DMS79 (cell line): ENCODE measurements around the gene GRIP1.

Experiments
- DNase-seq: peaks from one replicate; lab custom pipeline; 2025; lab: John Stamatoyannopoulos, UW

Gene GRIP1, protein sequence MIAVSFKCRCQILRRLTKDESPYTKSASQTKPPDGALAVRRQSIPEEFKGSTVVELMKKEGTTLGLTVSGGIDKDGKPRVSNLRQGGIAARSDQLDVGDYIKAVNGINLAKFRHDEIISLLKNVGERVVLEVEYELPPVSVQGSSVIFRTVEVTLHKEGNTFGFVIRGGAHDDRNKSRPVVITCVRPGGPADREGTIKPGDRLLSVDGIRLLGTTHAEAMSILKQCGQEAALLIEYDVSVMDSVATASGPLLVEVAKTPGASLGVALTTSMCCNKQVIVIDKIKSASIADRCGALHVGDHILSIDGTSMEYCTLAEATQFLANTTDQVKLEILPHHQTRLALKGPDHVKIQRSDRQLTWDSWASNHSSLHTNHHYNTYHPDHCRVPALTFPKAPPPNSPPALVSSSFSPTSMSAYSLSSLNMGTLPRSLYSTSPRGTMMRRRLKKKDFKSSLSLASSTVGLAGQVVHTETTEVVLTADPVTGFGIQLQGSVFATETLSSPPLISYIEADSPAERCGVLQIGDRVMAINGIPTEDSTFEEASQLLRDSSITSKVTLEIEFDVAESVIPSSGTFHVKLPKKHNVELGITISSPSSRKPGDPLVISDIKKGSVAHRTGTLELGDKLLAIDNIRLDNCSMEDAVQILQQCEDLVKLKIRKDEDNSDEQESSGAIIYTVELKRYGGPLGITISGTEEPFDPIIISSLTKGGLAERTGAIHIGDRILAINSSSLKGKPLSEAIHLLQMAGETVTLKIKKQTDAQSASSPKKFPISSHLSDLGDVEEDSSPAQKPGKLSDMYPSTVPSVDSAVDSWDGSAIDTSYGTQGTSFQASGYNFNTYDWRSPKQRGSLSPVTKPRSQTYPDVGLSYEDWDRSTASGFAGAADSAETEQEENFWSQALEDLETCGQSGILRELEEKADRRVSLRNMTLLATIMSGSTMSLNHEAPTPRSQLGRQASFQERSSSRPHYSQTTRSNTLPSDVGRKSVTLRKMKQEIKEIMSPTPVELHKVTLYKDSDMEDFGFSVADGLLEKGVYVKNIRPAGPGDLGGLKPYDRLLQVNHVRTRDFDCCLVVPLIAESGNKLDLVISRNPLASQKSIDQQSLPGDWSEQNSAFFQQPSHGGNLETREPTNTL

DNA sequence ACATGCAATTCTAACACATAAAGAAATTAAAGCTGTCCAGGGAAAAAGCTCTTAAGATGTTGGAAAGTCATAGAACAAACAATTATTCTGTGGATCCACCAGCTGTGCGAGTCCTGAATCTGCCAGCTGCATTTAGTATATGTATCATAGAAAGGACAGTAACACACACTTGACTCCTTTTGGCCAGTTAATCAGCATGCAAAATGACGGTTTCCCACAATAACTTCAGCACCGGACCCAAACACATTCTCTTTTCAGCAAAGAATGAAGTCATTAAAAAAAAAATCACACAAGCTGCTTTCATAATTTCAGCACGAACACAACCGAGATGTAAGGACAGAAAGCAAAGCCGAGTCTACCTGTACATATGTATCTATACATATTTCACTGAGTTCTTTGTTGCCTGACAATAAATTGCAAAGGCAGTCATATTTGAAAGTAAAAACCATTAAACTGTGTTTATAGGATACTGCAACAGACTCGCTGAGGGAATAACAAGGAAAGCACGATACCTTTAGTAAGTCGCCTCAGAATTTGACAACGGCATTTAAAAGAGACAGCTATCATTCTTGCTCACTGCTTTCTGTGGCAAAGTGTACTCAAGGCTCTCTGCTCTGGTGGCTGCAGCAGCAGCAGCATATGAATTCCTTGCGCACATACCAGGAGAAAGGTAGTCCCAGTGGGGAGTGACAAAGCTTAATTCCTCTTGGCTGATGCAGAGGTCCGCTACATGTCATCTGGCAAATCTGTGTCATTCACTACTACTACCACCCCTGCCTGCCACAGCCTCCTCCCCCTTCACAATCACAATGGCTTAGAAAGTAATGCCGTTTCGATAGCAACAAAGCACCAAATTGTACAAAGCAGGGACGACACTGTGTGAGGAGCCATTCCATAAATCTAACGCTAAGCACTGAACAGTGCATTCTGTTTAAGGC is at the start of gene GRIP1:
GRIP1 (minus strand) TSS at position 739 of the 938 bp plus-strand sequence; CDS start at position 567, 172 bp downstream.
- no peak for DNase-seq

DNA sequence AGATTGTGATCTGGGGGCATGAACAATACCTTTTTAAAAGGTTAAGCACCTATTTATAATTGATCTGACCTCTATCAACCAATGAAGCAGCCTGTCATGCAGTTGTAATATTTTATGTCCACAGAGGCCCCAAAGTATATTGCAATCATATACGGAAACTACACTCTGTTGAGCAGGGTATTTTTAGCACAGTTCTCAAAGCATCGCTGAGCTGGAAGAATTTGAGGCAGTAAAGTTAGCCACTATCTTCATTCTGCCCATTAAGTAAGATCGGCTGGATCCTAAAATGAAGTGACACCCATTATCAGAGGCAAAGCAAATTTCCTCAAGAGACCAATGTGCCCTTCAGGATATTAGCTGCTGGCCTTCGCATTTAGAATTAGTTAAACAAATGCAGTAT is 47.7 kb upstream of the GRIP1 start:
- DNase-seq: no peak

DNA sequence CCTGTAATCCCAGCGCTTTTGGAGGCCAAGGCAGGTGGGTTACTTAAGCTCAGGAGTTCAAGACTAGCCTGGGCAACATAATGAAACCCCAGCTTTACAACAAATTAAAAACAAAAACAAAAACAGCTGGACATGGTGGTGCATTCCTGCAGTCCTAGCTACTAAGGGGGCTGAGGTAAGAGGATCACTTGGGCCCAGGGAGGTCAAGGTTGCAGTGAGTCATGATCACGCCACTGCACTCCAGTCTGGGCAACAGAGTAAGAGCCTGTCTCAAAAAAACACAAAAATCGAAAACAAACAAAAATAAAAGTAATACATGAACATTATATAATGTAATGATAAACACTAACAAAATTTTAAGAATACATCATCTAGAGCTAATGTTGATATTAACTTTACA is 46.2 kb upstream of the GRIP1 start:
- DNase-seq: no peak

DNA sequence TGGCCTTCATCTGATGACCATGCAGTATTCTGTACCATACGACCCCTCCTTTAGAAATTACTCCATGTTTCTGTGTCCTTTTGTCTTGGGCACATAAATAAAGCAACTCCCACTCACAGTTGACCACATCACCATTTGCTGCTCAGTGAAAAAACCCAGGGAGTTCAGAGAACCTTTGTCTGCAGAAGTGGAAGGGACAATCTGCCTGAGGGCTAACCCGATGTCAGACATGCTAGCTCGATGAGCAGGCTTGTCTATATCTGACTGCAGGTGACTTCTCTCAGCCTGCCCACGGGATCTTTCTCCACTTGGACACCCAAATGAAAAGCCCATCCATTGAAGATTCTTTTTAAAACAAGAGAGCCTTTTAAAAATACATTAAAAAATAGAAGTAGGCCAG is 45.7 kb upstream of the GRIP1 start:
- no peak for DNase-seq

DNA sequence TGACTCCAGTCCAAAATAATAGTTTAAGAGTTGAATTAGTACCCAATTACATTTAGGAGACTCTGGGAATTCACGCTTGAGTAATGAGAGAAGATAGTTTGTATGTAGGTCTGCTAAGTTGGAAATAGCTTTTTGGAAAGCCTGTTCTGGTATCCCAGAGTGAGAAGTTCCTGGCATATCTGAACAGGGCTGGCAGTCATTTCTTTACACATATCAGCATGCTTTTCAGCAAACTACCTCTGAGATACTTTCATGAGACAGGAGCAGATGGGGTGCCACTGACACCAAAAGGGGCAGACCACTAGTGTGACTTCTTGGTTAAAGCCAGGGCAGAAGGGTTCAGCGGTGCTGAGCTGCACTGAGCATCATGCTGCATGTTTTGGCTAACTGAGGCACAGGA is 45.1 kb upstream of the GRIP1 start:
- DNase-seq: no peak

DNA sequence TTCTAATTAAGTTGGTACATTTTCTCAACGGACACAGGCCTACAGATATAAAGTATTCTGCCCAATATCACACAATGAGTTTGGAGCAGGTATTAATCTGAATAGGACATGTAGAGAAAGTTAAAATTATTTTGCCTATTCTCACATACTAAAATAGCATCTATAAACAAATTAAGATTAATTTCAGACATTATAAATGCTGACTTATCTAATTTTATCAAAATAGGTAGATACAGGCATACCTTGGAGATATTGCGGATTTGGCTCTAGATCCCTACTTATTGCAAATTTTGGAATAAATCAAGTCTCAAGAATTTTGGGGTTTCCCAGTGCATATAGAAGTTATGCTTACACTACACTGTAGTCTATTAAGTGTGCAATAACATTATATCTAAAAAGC is 41.0 kb upstream of the GRIP1 start:
- no peak for DNase-seq

DNA sequence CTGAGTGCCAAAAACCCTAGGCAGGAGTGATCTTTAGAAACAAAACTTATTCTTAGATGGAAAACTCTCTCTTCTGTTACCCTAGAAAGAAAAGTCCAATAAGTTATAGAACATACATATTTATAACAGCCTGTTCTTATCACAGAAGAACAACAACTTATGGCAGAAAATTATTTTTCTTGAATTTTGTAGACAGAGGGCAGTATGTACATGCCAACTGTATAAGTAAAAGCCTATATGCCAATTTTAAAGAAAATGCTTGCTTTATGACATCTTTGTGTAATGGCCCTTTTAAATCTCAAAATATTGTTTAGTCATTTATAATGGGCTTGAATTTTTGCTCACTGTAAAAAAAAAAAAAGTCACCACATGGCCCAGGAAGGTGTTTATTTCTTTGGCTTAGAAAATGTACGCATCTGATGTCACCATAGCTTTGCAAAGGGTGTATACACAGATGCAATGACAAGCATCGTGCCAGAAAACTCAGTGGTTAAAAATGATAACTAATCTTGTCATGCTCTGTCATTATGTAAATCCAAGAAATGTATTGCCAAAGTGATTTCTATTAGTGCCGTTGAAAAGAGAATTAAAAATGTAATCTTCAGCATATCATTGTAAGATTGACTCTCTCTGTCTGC is 38.3 kb upstream of the GRIP1 start:
- DNase-seq: no peak

DNA sequence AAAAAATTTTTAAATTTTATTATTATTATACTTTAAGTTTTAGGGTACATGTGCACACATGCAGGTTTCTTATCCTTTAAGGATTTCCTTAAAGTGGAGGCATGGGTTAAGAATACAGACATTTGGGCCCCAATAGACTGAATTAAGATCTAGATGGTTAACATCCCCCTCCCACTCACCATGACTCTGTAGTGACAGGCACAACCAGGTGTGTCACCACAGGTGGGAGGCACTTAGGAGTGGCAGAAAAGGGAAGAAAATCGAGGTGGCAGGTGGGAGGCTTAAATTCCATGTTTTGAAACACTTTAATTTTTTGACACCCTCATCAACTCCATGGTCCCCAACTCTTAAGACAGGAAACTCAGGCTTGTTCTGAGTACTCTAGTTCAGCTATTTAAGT is 37.6 kb upstream of the GRIP1 start:
- DNase-seq: no peak

DNA sequence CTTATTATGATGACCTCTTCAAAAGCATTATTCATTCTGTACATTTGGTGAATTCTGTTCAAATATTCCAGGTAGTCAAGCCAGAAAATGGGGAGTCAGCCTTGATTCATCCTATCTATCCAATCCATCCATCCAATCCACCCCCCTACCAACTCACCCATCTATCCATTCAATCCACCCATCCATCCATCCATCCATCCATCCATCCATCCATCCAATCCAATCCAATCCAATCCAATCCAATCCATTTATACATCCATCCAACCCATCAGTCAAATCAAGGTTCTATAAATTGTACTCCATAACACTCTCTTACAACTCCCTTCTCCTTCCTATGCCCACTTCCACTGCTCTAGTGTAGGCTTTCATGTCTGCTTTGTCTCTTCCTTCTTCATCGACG is 35.8 kb upstream of the GRIP1 start:
- DNase-seq: no peak

DNA sequence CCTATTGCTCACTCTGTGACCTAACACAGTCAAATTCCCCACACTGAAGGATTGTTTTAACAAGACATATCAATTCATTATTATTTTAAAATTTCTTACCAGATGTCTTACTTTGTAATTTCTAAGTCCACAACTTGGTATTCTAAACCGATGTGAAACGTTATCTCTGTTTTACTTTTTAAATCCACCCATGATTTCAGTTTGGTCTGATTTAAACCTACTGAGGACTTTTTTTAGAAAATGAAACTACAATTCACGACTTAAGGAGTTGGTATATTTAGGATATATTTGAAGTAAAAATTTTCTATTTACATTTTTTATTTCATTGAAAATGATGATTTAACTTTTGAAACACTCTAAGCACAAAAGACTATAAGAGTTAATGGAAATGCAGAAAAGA is 35.1 kb upstream of the GRIP1 start:
- no peak for DNase-seq

DNA sequence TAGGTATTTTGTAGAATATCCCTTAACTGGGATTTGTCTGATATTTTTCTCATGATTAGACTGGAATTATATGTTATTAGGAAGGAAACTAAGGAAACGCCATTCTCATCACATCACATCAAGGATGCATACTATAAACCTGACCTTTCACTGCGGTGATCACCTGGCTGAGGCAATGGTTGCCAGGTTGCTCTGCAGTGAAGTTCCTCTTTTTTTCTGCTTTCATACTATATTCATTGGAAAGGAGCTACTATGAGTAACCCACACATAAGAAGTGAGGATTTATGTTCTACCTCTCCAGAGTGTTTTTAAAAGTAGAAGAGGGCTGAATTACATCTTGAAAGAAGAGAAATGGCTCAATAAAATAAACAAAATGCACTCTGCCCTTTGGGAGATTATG is 31.0 kb upstream of the GRIP1 start:
- no peak for DNase-seq

DNA sequence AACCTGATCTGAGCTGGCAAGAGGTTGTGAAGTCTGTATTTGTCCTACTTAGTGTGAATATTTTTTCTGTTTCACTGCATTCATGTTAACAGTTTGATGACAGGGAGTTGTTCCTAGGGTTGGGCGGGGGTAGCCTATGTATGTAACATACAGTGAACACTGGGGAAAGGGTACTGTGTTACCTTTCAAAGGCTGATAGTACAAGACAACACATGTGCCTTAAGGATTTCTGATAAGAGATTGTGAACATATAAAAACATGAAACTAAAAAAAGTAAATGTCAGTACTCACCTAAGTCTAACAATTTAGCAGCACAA is 30.5 kb upstream of the GRIP1 start:
- DNase-seq: no peak

DNA sequence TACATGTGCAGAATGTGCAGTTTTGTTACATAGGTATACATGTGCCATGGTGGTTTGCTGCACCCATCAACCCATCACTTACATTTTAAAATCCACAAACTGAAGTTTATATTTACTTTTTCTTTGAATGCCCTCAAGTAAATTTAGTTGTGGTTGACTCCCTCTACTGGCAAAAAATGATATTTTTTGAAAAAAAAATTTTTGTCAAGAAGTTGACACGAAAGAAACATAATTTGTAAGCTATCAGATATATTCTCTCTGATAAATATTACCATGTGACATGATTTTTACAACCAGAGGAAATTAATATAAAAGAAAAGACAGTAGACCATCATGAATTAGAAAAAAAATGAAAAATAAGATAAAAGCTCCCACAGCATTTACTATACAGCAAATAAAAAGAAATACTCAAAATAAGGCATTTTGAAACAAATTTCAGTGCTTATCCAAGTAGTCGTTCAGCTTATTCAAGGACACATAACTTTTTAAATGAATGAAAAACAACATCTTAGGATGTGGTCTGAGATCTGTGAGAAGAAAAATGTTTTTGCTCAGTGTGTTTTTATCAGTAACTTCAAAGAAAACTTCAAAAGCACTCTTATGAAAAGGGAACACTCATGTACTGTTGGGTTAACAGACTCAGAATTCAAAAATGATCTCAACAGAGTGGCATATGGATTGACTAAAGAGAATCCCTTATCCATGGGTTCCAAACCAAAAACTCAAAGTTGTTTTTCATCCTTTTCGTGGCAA is 30.0 kb upstream of the GRIP1 start:
- no peak for DNase-seq

DNA sequence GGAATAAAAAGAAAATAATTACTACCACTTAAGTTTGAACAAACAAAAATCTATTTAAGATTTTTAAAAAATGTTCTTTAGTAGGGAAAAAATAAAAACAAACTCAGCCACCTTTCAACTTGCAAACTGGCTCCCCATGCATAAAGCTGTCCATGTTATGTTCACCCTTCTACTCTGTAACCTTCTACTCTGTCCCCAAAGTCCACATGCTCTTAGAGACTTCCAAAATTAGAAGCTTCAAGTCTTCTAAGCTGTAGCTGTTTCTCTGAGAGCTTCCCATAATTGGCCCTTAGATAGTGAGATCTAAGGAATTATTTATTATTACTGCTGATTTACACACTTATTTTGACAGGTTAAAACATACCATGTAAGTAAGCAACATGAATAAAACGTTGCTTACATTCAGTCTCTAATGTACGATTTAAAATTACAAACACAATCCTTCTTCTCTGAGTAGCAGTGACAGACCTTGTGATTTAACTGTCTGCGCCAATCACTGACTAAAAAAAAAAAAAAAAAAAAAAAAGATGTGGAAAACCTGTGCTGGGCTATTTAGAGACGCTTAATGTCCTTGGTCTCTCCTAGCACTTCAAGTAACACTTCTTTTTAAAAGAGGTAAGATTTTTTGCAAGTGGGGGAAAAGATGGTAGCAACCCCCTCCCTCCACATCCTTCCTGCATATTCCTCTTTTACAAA is 28.3 kb upstream of the GRIP1 start:
- DNase-seq: no peak

DNA sequence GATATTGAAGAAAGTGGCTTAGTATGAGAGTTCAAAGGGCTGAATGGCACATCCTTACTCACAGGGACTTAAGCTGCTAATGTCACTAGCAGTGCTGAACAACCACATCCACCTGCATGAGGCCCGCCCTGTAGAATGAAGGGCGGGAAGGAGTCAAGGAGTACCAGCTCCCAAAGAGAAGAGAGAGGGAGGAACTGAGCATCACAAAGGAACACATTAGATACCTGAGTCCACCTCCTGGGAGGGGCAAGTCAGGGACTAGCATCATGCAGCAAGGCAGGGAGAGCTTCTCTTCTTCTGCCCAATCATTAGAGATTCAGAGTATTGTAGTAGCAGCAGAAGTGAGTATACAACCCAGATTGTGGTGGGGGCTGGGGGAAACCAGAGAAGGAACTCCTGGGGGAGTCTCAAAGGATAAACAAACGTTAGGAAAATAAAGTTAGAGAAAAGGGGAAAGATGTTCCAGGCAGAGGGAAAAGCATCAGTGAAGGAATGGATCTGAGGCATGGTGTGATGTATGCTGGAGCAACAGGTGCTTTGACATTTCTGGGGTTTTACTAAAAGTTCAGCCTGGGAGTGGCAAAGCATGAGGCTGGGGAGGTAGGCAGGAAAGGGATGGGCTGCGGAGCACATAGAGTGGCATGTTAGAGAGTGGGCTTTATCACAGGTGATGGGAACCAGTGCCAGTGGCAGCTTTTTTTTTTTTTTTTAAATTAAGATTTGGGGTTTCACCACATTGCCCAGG is 21.0 kb upstream of the GRIP1 start:
- no peak for DNase-seq

DNA sequence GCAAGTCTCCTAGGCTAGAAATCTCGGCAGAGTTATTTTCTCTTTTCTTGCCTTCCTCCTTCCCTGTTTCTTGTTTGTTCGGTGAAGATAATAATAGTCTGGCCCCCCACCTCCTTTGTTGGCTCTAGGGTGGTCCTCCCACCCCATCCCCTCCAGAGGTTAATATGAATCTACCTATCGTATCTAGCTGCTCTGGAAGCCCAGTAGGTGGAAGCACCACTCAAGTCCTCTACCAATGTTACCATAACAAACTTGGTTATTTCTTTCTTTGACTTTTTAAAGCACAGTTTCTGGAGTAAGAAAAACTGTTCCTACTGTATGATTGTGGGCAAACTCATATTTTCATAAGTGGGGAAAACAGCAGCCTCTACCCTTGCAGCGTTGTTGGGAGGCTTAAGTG is 19.7 kb upstream of the GRIP1 start:
- no peak for DNase-seq

DNA sequence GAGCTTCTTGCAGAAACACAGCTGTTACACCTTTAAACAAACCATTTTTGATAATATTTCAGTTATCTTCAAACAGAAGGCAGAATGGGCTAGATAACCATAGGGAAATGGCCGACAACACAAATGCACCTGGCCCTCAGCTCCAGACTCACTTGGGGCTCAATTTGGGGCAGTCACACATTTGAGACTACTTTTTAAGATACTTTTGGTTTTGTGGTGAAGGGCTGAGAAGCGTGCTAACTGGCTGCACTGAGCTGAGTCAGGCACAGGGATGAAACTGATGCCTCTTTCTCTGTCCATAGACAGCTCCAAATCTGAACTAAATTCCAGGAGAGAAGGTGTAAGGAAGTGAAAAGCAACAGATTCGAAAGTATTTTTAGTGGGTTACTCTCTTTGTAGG is 18.5 kb upstream of the GRIP1 start:
- DNase-seq: no peak

DNA sequence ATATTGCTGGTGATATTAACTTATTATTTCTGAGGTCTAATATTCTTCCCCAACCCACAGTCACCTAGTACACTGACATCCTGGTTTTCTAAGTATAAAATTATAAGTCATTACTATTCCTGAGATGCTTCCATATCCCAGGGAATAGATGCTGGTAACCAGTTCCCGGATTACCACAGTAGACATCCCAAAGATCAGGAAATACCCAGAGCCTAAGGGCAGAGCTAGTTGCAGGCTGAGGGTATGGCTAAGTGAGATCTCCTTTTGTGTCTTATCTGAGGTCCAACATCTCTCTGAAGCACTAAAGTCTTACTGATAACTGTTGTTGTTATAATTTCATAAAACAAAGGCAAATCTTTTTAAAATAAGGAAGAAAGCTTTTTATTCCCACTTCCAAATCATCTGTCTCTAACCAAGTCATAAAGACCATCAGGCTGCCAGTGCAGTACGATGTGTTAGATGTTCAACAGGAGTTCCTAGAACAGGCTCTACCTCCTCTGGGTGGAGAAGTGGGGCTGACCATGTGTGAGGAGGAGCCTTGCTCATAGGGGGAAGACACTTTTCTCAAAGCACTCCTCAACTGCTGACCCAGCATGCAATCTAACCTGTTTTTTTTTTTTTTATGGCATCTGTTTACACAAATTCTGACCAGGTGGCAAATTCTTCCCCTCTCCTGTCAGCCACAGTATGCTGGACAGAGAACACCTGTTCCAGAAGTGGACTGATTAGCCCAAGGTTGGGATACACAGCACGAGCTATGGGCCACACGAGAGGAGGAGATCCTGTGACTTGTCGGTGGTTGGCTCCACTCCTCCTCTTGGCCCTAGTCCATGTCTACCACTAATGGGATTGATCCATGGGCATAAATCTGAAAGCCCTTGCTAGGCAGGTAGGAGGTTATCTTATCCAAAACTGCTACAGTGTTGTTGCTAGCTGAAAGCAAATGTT is 16.1 kb upstream of the GRIP1 start:
- DNase-seq: no peak
